ENCODE data around the gene SPINK5. TPM values are rescaled to one million over a fixed set of nuclear protein-coding genes. Genes with fewer than 3 reads are reported as not detected.
"Not testable (repeated sequence)": the region's sequence is repeated elsewhere in the genome, so short reads cannot be mapped to it uniquely, and the experiment has no call there.

The SPINK5 gene
- total RNA-seq, 4 donors from 2014 or later = 0.39 to 1.3 (median 0.97) TPM

GRCh38 chr5:148029131-148029530 is 34.6 kb upstream of the SPINK5 start:
- Histone ChIP-seq H3K4me3 (no peak overlapping the region), H3K4me1 (no peaks in the 10 kb centered on the region), H3K36me3 (no peaks in the 10 kb centered on the region), H3K9me3 (no peaks in the 10 kb centered on the region), H3K27me3 (no peaks in the 10 kb centered on the region), H3K27ac (no peak overlapping the region)
- TF ChIP-seq POLR2A (IDR thresholded peaks at IDR 0.05) (no peak), CTCF (IDR thresholded peaks at IDR 0.05) (no peak), EP300 (IDR thresholded peaks at IDR 0.05) (no peak)
- DNase-seq (ENCODE audit: low spot score in 2 of 2) = no peak
- WGBS, 2 donors = 91 to 93% methylated on average over 4 of the region's 4 CpGs

- TF ChIP-seq EP300 (IDR thresholded peaks at IDR 0.05) (no peak), POLR2A (IDR thresholded peaks at IDR 0.05) (no peak), CTCF (IDR thresholded peaks at IDR 0.05) (no peak)
- Histone ChIP-seq H3K4me1 (no peaks in the 10 kb centered on the region), H3K36me3 (no peaks in the 10 kb centered on the region), H3K4me3 (no peak overlapping the region), H3K27ac (no peak overlapping the region), H3K9me3 (no peaks in the 10 kb centered on the region), H3K27me3 (no peaks in the 10 kb centered on the region)
- DNase-seq (ENCODE audit: low spot score in 2 of 2) = no peak
- WGBS, 2 donors = 73 to 74% methylated on average over 1 of the region's 1 CpG
Measured at GRCh38 chr5:148033134-148033533, 30.6 kb upstream of the SPINK5 start.

- no peak for DNase-seq (ENCODE audit: low spot score in 2 of 2)
- Histone ChIP-seq H3K9me3 (no peaks in the 10 kb centered on the region), H3K4me1 (no peaks in the 10 kb centered on the region), H3K4me3 (no peak overlapping the region), H3K27ac (no peak overlapping the region), H3K27me3 (no peaks in the 10 kb centered on the region), H3K36me3 (no peaks in the 10 kb centered on the region)
- TF ChIP-seq CTCF (IDR thresholded peaks at IDR 0.05) (no peak), POLR2A (IDR thresholded peaks at IDR 0.05) (no peak), EP300 (IDR thresholded peaks at IDR 0.05) (no peak)
Measured at GRCh38 chr5:148035676-148036075, 28.1 kb upstream of the SPINK5 start.

GRCh38 chr5:148042881-148043280 is 20.9 kb upstream of the SPINK5 start:
- Histone ChIP-seq H3K9me3 (no peaks in the 10 kb centered on the region), H3K27ac (no peak overlapping the region), H3K27me3 (no peaks in the 10 kb centered on the region), H3K4me3 (no peak overlapping the region), H3K4me1 (no peaks in the 10 kb centered on the region), H3K36me3 (no peaks in the 10 kb centered on the region)
- TF ChIP-seq POLR2A (IDR thresholded peaks at IDR 0.05) = no peak
- TF ChIP-seq CTCF (IDR thresholded peaks at IDR 0.05) = no peak
- TF ChIP-seq EP300 (IDR thresholded peaks at IDR 0.05) = no peak
- DNase-seq (ENCODE audit: low spot score in 2 of 2) = no peak
- 86 to 92% methylated on average over 5 of the region's 5 CpGs for WGBS, 2 donors

GRCh38 chr5:148043705-148044104 is 20.1 kb upstream of the SPINK5 start:
- Histone ChIP-seq H3K27me3 (no peaks in the 10 kb centered on the region), H3K36me3 (no peaks in the 10 kb centered on the region), H3K4me3 (no peak overlapping the region), H3K9me3 (no peaks in the 10 kb centered on the region), H3K27ac (no peak overlapping the region), H3K4me1 (no peaks in the 10 kb centered on the region)
- DNase-seq (ENCODE audit: low spot score in 2 of 2) = no peak
- no peak for TF ChIP-seq CTCF (IDR thresholded peaks at IDR 0.05)
- no peak for TF ChIP-seq EP300 (IDR thresholded peaks at IDR 0.05)
- no peak for TF ChIP-seq POLR2A (IDR thresholded peaks at IDR 0.05)
- WGBS, 2 donors = 87 to 91% methylated on average over 2 of the region's 2 CpGs

- WGBS, 2 donors = 72 to 81% methylated on average over 2 of the region's 2 CpGs
- H3K36me3 ChIP-seq; H3K4me1 ChIP-seq; DNase-seq (ENCODE audit: low spot score in 2 of 2); H3K4me3 ChIP-seq; H3K27ac ChIP-seq; H3K27me3 ChIP-seq: not testable (repeated sequence)
- peaks cover 0 to 27% (median 5%) of the 10 kb centered on the region in 4 donors for H3K9me3 ChIP-seq
Measured at GRCh38 chr5:148055160-148055559, 8.6 kb upstream of the SPINK5 start.

Data from tibial nerve (tissue), 4 donors.